PFSK-1 (cell line): ENCODE data around the gene IL1RAPL2.

Source experiments
- FOXP2 ChIP-seq: optimal IDR thresholded peaks from 2 replicates; pipeline ENCODE3; 2011; ENCODE audit warnings: borderline replicate concordance, control low read depth, inconsistent platforms; ENCODE audit not compliant: insufficient read depth; ENCODE audit errors: extremely low read length, extremely low read depth
- POLR2AphosphoS5 ChIP-seq: IDR thresholded peaks from 2 replicates; pipeline ENCODE4 v1.6.1; 2012; ENCODE audit warnings: low read depth, mild to moderate bottlenecking, control low read depth, low read length, moderate library complexity
- SIN3A ChIP-seq: IDR thresholded peaks from 2 replicates; pipeline ENCODE4 v1.6.1; 2012; ENCODE audit warnings: mild to moderate bottlenecking, low read length, moderate library complexity, borderline replicate concordance; ENCODE audit not compliant: insufficient read depth
- TAF1 ChIP-seq: IDR thresholded peaks from 2 replicates; pipeline ENCODE4 v1.6.1; 2012; ENCODE audit warnings: low read length, control low read depth, borderline replicate concordance; ENCODE audit not compliant: insufficient read depth
- TF ChIP-seq, protein P1 (sequence below), 2 experiments: IDR thresholded peaks; 2 replicates each; pipeline versions ENCODE4 v1.6.1 to v1.8.0; 2011 to 2012; ENCODE audit warnings: low read depth in 2 of 2, low read length in 2 of 2, control low read depth in 1 of 2, inconsistent platforms in 1 of 2, mild to moderate bottlenecking in 1 of 2, moderate library complexity in 1 of 2; ENCODE audit not compliant: insufficient read depth in 1 of 2

IL1RAPL2 gene

DNA sequence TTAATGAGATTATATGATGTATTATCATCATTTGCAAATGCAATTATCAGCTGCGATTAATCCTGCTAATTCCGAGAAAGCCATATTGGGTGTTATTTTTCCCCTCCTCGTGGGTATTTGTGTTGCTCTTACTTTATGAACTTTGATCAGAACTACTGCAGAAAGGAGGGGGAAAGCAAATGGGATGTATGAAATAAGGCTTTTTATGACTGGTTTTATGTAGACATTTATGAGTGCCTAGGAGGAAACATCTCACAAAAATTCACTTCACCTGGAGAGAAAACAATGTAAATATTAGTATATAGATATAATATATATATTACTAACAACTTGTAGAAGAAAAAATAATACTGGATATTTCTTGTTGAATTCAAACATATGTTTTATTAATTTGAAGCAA lies 440.1 kb downstream of the IL1RAPL2 start:
- TF ChIP-seq FOXP2, result no peak
- no peak for TF ChIP-seq TAF1

DNA sequence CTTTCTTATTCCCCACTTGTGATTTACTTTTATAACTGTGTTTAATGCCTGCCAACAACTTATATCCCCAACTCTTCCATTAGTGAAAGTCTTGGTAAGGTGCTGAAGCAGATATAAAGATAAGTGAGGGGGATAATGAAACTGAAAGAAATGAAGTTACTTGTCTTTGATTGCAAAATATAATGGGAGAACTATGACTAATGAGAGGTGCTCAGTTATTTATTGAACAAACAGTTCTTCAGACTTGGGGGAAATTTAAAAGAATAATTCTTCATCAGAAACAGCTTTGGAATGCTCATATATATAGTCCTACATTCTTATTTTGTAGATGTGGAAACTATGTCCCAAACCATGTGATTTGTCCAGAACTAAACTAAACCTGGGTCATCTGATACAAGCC lies 441.0 kb downstream of the IL1RAPL2 start:
- TF ChIP-seq, protein P1, sequence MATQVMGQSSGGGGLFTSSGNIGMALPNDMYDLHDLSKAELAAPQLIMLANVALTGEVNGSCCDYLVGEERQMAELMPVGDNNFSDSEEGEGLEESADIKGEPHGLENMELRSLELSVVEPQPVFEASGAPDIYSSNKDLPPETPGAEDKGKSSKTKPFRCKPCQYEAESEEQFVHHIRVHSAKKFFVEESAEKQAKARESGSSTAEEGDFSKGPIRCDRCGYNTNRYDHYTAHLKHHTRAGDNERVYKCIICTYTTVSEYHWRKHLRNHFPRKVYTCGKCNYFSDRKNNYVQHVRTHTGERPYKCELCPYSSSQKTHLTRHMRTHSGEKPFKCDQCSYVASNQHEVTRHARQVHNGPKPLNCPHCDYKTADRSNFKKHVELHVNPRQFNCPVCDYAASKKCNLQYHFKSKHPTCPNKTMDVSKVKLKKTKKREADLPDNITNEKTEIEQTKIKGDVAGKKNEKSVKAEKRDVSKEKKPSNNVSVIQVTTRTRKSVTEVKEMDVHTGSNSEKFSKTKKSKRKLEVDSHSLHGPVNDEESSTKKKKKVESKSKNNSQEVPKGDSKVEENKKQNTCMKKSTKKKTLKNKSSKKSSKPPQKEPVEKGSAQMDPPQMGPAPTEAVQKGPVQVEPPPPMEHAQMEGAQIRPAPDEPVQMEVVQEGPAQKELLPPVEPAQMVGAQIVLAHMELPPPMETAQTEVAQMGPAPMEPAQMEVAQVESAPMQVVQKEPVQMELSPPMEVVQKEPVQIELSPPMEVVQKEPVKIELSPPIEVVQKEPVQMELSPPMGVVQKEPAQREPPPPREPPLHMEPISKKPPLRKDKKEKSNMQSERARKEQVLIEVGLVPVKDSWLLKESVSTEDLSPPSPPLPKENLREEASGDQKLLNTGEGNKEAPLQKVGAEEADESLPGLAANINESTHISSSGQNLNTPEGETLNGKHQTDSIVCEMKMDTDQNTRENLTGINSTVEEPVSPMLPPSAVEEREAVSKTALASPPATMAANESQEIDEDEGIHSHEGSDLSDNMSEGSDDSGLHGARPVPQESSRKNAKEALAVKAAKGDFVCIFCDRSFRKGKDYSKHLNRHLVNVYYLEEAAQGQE (IDR thresholded peaks at IDR 0.05; ENCODE audit: insufficient read depth in 1 of 2, low read depth in 2 of 2, low read length in 2 of 2), result no peak
- no peak for TF ChIP-seq TAF1
- TF ChIP-seq FOXP2, result no peak
- no peak for TF ChIP-seq POLR2AphosphoS5
- TF ChIP-seq SIN3A, result no peak

DNA sequence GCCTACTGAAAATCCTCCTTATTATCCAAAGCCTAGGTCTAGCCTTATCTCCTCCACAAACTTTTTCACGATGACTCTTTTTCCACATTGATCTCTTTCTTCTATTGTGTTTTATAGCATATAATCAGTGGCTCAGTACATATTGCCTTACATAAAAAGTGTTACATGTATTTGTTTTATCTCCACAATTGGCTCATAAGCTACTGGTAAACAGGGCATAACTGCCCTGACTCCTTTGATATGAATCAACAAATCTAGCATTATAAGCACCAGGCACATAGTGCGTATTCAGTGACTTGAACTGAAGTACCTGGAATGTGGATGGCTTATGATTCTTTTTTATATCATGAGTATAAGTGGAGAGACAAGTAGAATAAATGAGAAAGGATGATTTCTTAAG lies 447.7 kb downstream of the IL1RAPL2 start:
- TF ChIP-seq POLR2AphosphoS5 (no peak), SIN3A (no peak), TAF1 (no peak), FOXP2 (no peak)
- TF ChIP-seq, protein P1 (IDR thresholded peaks at IDR 0.05; ENCODE audit: insufficient read depth in 1 of 2, low read depth in 2 of 2, low read length in 2 of 2), result no peak

DNA sequence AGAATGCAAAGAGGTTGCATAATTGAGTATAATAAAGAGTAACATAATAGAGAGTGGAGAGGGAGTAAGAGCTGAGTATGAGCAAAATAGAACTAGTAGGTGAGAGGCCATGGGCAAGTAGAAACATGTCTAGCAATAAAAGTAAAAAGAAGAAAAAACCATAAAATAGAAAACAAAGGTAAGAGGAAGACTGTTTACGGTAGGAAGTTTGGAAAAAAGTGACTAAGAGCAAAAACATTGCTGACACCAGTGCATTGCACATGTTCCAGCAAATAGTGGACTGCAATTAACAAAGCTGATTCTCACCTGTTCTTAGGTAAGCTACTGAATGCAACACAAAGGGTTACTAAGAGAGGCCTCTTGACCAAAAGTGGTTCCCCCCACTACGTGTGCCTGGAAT lies 451.6 kb downstream of the IL1RAPL2 start:
- TF ChIP-seq TAF1, result no peak
- TF ChIP-seq, protein P1 (IDR thresholded peaks at IDR 0.05; ENCODE audit: insufficient read depth in 1 of 2, low read depth in 2 of 2, low read length in 2 of 2), result no peak
- no peak for TF ChIP-seq FOXP2
- TF ChIP-seq POLR2AphosphoS5, result no peak
- no peak for TF ChIP-seq SIN3A

DNA sequence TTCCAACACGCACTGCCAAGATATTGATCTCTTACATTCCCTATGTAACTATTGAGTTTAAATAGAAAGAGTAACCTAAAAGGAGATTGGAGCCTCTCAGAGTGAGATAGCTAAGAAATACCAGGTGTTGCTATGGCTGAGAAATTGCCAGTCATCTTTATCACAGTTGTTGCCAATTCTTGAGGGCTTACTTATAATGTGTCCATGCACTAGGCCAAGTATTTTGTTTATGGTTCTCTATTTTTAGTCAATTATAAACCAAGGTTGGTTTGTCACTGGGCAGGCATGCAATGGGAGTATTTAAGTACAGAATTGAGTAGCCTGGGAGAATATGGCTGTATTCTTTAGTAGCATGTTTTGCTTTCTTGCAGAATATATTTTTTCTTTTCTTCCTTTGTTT lies 452.9 kb downstream of the IL1RAPL2 start:
- TF ChIP-seq, protein P1 (IDR thresholded peaks at IDR 0.05; ENCODE audit: insufficient read depth in 1 of 2, low read depth in 2 of 2, low read length in 2 of 2), result no peak
- TF ChIP-seq POLR2AphosphoS5 (no peak), SIN3A (no peak), FOXP2 (no peak), TAF1 (no peak)
